H7 (cell line): Measurements from ENCODE around the gene TRIM2. TPM values are rescaled to one million over a fixed set of nuclear protein-coding genes. Genes with fewer than 3 reads are reported as not detected.
A peak's percentile ranks its signal among the peaks of the same experiment; 100 is the strongest.

Experiments
- DNase-seq: peaks from one replicate; pipeline ENCODE4 v3.0.0; 2012
- H3K27me3 ChIP-seq: 2 replicates; pipeline ENCODE4 v1.6.0; 2011; ENCODE audit warnings: mild to moderate bottlenecking, low read length; ENCODE audit not compliant: control insufficient read depth, insufficient read depth
- H3K36me3 ChIP-seq: replicated peaks from 2 replicates; pipeline ENCODE4 v1.5.1; 2011; ENCODE audit warnings: low read length; ENCODE audit not compliant: control insufficient read depth, insufficient read depth
- H3K4me3 ChIP-seq: 2 replicates; pipeline ENCODE4 v1.5.1; 2011; ENCODE audit warnings: low read depth, mild to moderate bottlenecking, control low read depth, low read length, moderate library complexity; ENCODE audit not compliant: insufficient read depth
- total RNA-seq: library from RNA; depleted of rRNA; stranded (reverse); fragments of >200 nt; shearing (Covaris generic); gene quantifications from 2 replicates; pipeline ENCODE4 v1.2.3, GENCODE V29; 2014

The TRIM2 gene
- total RNA-seq, 1 experiment from 2014 or later: 49.2 TPM

GRCh38 chr4:153281476-153281875 lies 77.2 kb downstream of the TRIM2 start:
- DNase-seq: no peak

DNA sequence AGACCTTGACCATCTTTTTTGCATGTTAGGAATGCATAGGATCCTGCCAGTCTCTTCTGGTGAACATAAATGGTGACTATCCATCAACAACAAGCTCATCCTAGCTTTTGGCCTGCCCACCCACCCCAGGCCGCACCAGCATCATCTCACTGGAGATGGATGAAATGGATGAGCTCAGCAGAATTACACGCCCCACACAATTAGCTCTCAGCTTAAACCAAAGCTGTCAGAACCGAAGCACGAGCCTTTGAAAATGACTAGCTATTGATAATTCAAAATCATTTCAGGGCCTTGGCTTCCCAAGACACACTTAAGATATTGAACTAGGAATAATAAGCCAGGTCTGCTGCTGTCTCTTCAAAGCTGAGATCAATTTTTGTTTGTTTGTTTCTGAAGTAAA lies 77.8 kb downstream of the TRIM2 start:
- Histone ChIP-seq H3K4me3 (no peak overlapping the region), H3K27me3 (no peaks in the 10 kb centered on the region), H3K36me3 (peaks cover 1% of the 10 kb centered on the region; the same call in 1 of the 2 replicates)
- DNase-seq: no peak

More at GRCh38 chr4:153281476-153281875, 77.2 kb downstream of the TRIM2 start:
- Histone ChIP-seq H3K27me3 (no peaks in the 10 kb centered on the region), H3K36me3 (peaks cover 1% of the 10 kb centered on the region), H3K4me3 (no peak overlapping the region)

DNA sequence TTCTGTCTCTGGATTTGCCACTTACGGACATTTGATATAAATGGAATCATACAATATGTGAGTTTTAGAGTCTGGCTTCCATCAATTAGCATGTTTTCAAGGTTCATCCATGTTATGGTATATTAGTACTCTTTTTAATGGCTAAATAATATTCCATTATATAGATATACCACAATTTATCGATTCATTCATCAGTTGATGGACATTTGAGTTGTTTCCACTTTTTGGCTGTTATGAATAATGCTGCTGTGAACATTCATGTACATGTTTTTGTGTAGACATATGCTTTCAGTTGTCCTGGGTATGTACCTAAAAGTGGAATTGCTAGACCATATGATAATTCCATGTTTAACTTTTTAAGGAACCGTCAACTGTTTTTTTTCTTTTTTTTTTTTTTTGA lies 79.0 kb downstream of the TRIM2 start:
- Histone ChIP-seq H3K36me3 (peaks cover 1% of the 10 kb centered on the region; the same call in 1 of the 2 replicates), H3K27me3 (no peaks in the 10 kb centered on the region), H3K4me3 (no peak overlapping the region)
- DNase-seq: no peak

DNA sequence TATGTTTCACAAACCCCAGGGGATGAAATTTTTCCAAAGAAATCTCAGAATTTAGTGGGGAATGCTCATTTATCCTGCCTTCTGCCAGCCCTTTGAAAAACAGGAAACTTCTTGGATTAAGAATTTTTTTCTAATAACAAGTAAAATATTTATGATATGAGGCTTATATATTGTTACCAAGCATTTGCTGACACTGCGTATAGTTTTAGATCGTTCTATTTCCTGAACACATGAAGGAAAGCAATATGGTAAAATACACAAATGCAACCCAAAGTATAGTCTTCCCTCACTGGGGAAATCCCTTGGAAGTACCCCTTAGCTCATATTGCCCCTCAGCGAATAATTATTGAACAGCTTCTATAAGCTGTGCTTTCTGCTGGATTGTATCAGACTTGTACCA lies 85.9 kb downstream of the TRIM2 start:
- Histone ChIP-seq H3K36me3 (peaks cover 3% of the 10 kb centered on the region), H3K27me3 (no peaks in the 10 kb centered on the region), H3K4me3 (no peak overlapping the region)
- DNase-seq: no peak

DNA sequence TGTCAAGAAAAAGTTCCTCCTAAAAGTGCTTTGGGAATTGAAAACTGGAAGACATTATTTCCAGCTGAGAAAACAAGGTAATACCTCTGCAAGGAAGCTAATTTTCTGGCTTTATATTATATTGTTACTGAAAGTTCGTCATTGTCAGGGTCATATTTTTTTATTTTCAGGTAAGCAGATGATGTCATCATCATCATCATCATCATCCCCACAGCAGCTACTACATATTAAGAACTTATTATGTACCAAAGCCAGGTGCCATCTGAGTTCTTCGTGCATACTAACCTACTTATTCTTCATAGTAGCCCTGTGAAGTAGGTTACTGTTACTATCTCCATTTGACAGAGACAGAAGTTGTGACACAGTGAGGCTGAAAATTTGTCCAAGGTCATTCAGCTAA lies 87.3 kb downstream of the TRIM2 start:
- DNase-seq: no peak
- Histone ChIP-seq H3K36me3 (peaks cover 6% of the 10 kb centered on the region), H3K4me3 (no peak overlapping the region)

DNA sequence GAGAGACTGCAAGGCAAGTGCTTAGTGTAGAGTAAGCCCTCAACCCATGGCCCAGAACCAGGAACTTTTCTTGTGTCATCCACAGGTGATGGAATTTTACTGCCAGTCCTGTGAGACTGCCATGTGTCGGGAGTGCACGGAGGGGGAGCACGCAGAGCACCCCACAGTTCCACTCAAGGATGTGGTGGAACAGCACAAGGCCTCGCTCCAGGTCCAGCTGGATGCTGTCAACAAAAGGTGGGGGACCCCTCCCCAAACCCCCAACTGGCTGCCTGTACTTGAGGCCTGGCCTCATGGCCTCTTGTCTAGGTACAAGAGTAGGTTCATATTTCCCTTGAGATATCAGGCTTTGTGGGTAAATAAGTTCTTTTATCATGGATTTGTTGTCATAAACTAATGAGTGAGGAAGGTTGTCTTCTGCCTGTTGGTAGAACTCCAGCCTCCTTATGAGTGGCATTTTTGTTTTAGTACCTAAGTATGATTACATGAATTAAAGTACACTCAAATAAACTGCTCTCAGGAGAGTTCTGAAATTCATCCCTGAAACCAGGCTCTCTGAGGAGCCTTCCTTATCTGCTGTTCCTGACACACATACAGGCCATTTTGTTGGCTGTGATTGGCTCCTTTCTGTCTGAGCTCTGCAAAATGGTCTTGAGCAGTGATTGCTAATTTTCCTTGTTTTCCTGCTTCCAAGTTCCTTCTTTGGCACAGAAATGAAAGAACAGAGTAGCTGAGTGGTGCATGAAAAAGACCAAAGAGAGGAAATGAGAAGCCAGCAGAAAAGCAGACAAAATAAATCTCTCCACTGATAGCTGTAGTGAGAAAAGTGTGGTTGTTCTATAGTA lies 88.9 kb downstream of the TRIM2 start:
- Histone ChIP-seq H3K36me3 (peaks cover 6% of the 10 kb centered on the region), H3K27me3 (no peaks in the 10 kb centered on the region), H3K4me3 (no peak overlapping the region)
- DNase-seq: no peak

More for the DNA sequence above, 87.3 kb downstream of the TRIM2 start:
- no peaks in the 10 kb centered on the region for H3K27me3 ChIP-seq

DNA sequence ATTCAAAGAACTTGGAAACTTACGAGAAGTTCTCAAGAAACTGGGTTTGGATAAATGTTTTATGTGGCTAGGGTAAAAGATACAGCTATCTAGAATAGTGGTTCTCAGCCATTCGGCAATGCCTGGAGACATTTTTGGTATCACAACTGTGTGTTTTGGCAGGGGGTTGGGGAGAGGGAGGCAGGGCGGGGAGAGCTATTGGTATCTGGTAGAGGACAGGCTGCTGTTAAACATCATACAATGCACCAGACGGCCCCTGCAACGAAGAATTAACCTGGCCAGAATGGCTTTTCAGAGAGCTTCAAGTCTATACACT lies 89.5 kb downstream of the TRIM2 start:
- DNase-seq: no peak
- Histone ChIP-seq H3K36me3 (peaks cover 6% of the 10 kb centered on the region), H3K27me3 (no peaks in the 10 kb centered on the region), H3K4me3 (no peak overlapping the region)

DNA sequence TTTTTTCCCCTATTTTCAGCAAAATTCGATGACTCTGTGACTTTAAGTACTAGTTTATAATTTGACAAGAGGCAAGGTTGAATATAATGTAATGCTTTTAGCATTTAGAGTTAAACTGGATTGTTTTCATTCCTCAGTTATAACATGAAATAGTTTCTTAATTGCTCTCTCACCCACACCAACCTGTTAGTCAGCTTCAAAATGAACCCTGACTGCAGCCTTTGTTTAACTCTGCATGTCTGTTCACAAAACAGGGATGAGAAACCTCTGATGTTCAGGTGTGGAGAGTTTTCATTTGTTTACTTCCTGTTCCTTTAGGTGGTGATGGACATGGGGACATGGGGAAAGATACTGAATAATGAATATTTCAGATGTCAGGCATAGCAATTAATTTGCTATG lies 90.4 kb downstream of the TRIM2 start:
- peaks cover 6% of the 10 kb centered on the region for H3K36me3 ChIP-seq
- H3K4me3 ChIP-seq: no peak overlapping the region
- no peak for DNase-seq
- H3K27me3 ChIP-seq: no peaks in the 10 kb centered on the region

DNA sequence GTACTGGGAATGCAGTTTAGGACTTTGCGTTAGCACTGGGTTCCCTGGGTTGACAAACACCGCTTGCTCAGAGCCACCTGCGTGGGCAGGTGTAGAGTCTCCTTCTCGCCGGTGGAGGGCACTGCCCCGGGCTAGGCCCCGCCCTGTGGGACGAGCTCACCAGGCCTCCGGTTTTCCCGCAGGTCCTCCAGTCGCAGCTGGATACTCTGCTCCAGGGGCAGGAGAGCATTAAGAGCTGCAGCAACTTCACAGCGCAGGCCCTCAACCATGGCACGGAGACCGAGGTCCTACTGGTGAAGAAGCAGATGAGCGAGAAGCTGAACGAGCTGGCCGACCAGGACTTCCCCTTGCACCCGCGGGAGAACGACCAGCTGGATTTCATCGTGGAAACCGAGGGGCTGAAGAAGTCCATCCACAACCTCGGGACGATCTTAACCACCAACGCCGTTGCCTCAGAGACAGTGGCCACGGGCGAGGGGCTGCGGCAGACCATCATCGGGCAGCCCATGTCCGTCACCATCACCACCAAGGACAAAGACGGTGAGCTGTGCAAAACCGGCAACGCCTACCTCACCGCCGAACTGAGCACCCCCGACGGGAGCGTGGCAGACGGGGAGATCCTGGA lies 91.0 kb downstream of the TRIM2 start:
- Histone ChIP-seq H3K4me3 (no peak overlapping the region), H3K36me3 (peaks cover 6% of the 10 kb centered on the region), H3K27me3 (no peaks in the 10 kb centered on the region)
- peak; percentile 64 for DNase-seq

DNA sequence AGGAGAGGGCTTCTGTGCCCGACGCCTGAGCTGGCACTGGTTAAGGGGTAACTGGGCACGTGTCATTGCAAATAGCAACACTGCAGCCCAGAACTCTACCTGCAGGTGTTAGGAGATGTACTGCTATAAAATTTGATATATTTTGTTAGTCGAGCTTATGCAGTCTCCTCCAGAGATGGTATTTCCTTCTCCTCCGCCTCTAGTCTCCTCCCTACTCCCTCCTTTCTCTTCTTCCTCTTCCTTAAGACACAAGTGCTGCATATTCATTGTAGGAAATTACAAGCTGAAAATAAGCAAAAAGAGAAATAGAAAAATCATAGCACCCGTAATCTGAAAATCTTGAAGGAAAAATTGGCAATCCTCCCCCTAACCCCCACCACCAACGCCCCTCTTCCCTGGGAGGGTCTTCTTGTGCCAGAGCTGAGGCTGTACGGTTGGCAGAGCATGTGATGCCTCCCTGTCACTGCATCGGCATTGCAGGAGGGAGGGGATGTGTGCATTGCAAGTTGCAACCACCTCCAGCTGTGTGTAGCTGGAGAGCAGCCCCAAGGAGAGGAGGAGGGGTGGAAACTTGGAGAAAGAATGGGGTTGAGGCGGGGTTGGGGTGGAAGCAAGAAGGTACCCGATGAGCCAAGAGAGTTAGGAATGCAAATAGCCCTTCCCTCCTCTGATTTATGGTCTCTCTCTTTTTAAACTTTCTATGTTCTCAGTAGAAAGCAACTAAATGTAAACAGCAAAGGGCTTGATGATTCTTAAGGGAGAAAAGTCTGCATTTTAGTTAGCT lies 92.0 kb downstream of the TRIM2 start:
- Histone ChIP-seq H3K4me3 (no peak overlapping the region), H3K27me3 (no peaks in the 10 kb centered on the region), H3K36me3 (peaks cover 6% of the 10 kb centered on the region)
- DNase-seq: peak; percentile 47

DNA sequence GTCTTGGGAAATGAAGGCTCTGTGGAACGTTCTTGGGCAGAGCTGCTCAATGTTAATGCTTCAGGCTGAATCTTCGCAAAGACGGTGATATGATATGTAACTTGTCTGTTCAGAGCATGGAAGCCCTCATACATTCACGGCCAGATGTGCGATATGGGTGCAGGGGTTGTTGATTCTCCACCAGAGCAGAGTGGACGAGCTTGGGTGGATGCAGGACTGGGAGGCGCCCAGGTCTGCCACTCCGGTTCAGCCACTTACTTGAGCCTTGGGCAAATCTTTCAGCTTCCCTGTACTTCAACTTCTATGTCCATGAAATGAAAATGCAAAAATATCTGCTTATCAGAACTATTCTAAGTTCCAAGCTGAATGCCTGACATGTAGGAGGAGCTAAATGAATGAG lies 92.9 kb downstream of the TRIM2 start:
- DNase-seq: no peak
- Histone ChIP-seq H3K4me3 (no peak overlapping the region), H3K36me3 (peaks cover 6% of the 10 kb centered on the region), H3K27me3 (no peaks in the 10 kb centered on the region)

DNA sequence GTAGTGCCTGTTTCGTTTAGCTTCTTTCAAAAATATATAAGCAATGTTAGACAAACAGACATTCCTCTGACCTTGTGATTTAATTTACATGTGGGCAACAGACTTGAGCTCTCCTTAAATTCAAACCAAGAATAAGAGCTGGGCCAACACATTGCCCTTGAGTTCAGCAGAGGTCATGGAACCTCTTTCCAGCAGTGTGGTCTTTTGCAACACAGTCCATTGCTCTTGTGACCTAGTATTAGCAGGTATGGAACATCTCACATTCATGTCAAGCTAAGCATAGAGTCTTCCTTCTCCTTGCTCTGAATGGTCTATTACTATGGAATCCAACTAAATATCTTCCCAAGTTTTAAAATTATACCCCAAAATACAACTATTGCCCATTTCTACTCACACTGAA lies 106.5 kb downstream of the TRIM2 start:
- no peak for DNase-seq
- H3K36me3 ChIP-seq: no peaks in the 10 kb centered on the region; the same call in 1 of the 2 replicates
- no peak overlapping the region for H3K4me3 ChIP-seq
- no peaks in the 10 kb centered on the region for H3K27me3 ChIP-seq

DNA sequence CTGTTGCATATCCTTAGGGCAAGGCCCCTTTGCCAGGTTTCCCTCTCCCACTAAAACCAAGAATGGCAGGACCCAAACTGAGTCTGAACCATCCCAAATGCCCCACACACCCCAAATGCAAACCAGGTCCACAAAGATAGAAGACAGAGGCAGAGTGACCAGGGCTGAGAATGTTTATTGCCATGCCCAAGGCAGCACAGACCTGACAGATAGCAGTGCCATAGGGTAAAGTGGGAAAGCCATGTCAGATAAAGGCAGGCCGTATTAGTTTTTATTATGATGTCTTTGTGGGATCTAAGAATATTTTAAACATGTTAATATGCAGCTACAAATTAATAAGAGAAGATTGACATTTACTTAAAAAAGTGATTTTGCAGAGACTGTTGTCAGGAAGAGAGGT lies 110.7 kb downstream of the TRIM2 start:
- Histone ChIP-seq H3K4me3 (no peak overlapping the region), H3K36me3 (peaks cover 2% of the 10 kb centered on the region), H3K27me3 (no peaks in the 10 kb centered on the region)
- DNase-seq: no peak

DNA sequence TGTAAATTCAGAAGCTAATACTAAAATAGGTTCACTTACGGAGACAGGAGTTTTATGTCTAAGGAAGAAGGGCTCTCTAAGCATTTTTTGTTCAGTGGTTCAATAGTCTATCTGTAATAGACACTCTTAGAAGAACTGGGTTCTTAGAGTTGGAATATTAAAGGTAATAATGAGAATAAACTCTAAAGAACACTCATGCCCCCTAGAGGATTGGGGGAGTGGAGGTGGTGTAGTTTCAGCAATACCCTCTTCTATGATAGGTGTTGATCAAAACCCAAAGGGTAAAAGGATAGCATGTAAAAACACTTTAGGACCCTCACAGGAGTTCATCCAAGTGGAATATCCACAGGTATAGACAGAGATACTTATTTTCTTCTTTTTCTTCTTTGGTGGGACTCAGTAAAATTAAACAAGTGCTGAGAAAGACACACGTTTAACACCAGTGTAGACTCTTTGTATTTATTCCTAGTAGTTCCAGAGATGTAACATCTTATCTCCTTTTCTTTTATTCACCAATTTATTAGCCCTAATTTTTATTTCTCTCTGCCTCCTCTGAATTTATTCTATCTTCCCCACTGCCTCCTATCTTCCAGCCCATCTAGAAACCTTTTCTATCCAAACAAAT lies 114.6 kb downstream of the TRIM2 start:
- Histone ChIP-seq H3K4me3 (no peak overlapping the region), H3K36me3 (peaks cover 4% of the 10 kb centered on the region), H3K27me3 (no peaks in the 10 kb centered on the region)
- DNase-seq: peak; percentile 74
